Smooth muscle cell (in vitro differentiated cells): ENCODE measurements around the gene CLDN8. TPM values are rescaled to one million over a fixed set of nuclear protein-coding genes. Genes with fewer than 3 reads are reported as not detected.

Source experiments
- DNase-seq: peaks from one replicate; lab custom pipeline; 2025; ENCODE audit not compliant: unreplicated experiment; lab: John Stamatoyannopoulos, UW
- H2AFZ ChIP-seq: fragments of 200-600 bp; sonication (generic); 2 replicates; pipeline ENCODE4 v1.6.0; 2016; ENCODE audit warnings: antibody characterized with exemption, low read depth, mild to moderate bottlenecking
- H3F3A ChIP-seq: fragments of 200-600 bp; sonication (generic); 2 replicates; pipeline ENCODE4 v1.6.0; 2017; ENCODE audit warnings: antibody characterized with exemption, low read depth
- H3K27ac ChIP-seq: fragments of 200-600 bp; sonication (generic); 2 replicates; pipeline ENCODE4 v1.5.1; 2016; ENCODE audit warnings: low read depth, mild to moderate bottlenecking
- H3K27me3 ChIP-seq: fragments of 200-600 bp; sonication (generic); 2 replicates; pipeline ENCODE4 v1.6.1; 2016; ENCODE audit warnings: low read depth, mild to moderate bottlenecking
- H3K36me3 ChIP-seq: fragments of 200-600 bp; sonication (generic); 2 replicates; pipeline ENCODE4 v1.5.1; 2016; ENCODE audit warnings: low read depth
- H3K4me1 ChIP-seq: fragments of 200-600 bp; sonication (generic); 2 replicates; pipeline ENCODE4 v1.5.1; 2016; ENCODE audit warnings: low read depth
- H3K4me2 ChIP-seq: fragments of 200-600 bp; sonication (generic); 2 replicates; pipeline ENCODE4 v1.6.0; 2016; ENCODE audit warnings: mild to moderate bottlenecking
- H3K4me3 ChIP-seq: fragments of 200-600 bp; sonication (generic); 2 replicates; pipeline ENCODE4 v1.5.1; 2016; ENCODE audit warnings: mild to moderate bottlenecking
- H3K79me2 ChIP-seq: fragments of 200-600 bp; sonication (generic); 2 replicates; pipeline ENCODE4 v1.6.0; 2016; ENCODE audit warnings: low read depth, mild to moderate bottlenecking
- H3K9ac ChIP-seq: fragments of 200-600 bp; sonication (generic); 2 replicates; pipeline ENCODE4 v1.6.0; 2016; ENCODE audit warnings: low read depth
- H3K9me3 ChIP-seq: fragments of 200-600 bp; sonication (generic); replicated peaks from 2 replicates; pipeline ENCODE4 v1.5.1; 2016; ENCODE audit warnings: low read depth
- H4K20me1 ChIP-seq: fragments of 200-600 bp; sonication (generic); 2 replicates; pipeline ENCODE4 v1.6.0; 2016; ENCODE audit warnings: low read depth
- WGBS: methylation state at CpG from one replicate; pipeline ENCODE4 v1.1.7; 2016; ENCODE audit warnings: low lambda C conversion rate; 5-methylcytosine and 5-hydroxymethylcytosine counted together
- polyA plus RNA-seq: library from polyadenylated mRNA; unstranded; fragments of >200 nt; fragmentation: Nextera tagmentation; extraction: Ambion mirVana; gene quantifications from 2 replicates; pipeline ENCODE4 v1.2.1, GENCODE V29; 2016
- total RNA-seq: library from RNA; depleted of rRNA; stranded (reverse); fragments of >200 nt; gene quantifications from 2 replicates; pipeline ENCODE4 v1.2.3, GENCODE V29; 2014
- TF ChIP-seq, protein P1 (sequence below): fragments of 200-600 bp; sonication (generic); IDR thresholded peaks from 2 replicates; pipeline ENCODE4 v1.5.1; 2017; ENCODE audit warnings: borderline replicate concordance, mild to moderate bottlenecking, antibody characterized with exemption; ENCODE audit not compliant: insufficient read depth, poor library complexity, severe bottlenecking

The CLDN8 gene
- total and polyA plus RNA-seq, 2 experiments from 2014 or later: not detected

DNA sequence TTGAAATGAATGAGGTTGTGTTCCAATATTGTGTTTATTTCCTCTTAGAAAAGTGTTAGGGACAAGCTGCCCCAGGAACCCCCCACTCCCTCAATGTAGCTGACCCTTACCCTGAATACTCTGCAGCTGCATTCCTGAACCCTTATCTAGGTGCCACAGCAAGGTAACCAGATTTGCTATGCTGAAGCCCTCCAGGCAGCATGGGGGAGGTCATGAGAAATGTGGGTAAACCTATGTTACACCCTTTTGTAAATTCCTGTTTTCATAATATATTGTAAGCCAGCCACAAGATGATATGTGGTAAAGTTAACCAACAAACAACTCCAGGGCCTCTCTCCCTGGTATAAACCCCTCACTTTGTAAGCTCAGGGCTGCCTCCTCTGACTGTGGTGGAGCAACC is 27.8 kb upstream of the CLDN8 start:
- Histone ChIP-seq H3K27me3 (no peaks in the 10 kb centered on the region), H3K9me3 (no peaks in the 10 kb centered on the region), H3K4me1 (no peaks in the 10 kb centered on the region), H3K4me2 (no peak overlapping the region), H3K79me2 (no peaks in the 10 kb centered on the region), H3K9ac (no peak overlapping the region), H3K36me3 (no peaks in the 10 kb centered on the region), H3K27ac (no peak overlapping the region), H4K20me1 (no peaks in the 10 kb centered on the region), H3F3A (no peaks in the 10 kb centered on the region), H2AFZ (no peak overlapping the region), H3K4me3 (no peak overlapping the region)
- DNase-seq: no peak
- TF ChIP-seq, protein P1, sequence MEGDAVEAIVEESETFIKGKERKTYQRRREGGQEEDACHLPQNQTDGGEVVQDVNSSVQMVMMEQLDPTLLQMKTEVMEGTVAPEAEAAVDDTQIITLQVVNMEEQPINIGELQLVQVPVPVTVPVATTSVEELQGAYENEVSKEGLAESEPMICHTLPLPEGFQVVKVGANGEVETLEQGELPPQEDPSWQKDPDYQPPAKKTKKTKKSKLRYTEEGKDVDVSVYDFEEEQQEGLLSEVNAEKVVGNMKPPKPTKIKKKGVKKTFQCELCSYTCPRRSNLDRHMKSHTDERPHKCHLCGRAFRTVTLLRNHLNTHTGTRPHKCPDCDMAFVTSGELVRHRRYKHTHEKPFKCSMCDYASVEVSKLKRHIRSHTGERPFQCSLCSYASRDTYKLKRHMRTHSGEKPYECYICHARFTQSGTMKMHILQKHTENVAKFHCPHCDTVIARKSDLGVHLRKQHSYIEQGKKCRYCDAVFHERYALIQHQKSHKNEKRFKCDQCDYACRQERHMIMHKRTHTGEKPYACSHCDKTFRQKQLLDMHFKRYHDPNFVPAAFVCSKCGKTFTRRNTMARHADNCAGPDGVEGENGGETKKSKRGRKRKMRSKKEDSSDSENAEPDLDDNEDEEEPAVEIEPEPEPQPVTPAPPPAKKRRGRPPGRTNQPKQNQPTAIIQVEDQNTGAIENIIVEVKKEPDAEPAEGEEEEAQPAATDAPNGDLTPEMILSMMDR: no peak

DNA sequence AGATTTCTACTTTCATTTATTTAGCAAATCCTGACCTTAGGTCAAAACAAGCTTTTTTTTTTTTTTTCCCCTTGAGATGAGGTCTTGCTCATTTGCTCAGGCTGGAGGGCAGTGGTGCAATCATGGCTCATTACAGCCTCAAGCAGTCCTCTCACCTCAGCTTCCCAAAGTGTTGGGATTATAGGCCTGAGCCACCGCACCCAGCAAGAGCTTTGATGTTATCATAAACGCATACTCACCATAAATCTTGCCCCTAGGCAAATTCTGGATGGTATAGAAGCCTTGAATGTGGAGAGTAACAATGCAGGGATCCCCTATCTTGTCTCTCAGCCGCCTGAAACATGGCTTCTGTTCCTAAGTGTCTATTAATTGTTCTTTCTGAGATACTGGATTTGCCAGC is 24.8 kb upstream of the CLDN8 start:
- Histone ChIP-seq H3K27ac (no peak overlapping the region), H2AFZ (no peak overlapping the region)
- DNase-seq: no peak

DNA sequence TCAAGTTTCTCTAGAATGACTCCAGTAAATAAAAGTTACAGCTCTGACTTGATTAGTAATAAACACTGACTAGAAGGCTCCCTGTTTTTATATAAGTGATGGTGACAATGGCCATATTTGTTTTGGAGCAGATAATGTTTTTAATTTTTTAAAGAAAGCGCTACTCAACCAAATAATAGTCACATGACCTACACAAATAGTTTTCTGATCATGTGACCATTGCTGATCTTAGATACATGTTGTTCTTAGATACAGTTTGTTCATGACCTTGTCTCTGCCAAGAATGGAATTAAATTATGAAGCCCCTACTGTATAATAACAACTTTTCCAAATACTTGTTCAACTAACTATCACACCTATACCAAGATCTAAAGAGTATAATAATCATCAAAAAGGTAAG is 22.3 kb upstream of the CLDN8 start:
- peak overlapping the region; percentile 21 for H2AFZ ChIP-seq
- no peaks in the 10 kb centered on the region for H3F3A ChIP-seq
- H3K4me2 ChIP-seq: no peak overlapping the region
- H3K36me3 ChIP-seq: no peaks in the 10 kb centered on the region
- no peak overlapping the region for H3K27ac ChIP-seq
- H3K9ac ChIP-seq: no peak overlapping the region
- H4K20me1 ChIP-seq: no peaks in the 10 kb centered on the region
- no peak for DNase-seq
- no peaks in the 10 kb centered on the region for H3K27me3 ChIP-seq
- no peaks in the 10 kb centered on the region for H3K9me3 ChIP-seq
- WGBS: 95% methylated on average over 1 of the region's 1 CpG
- H3K4me1 ChIP-seq: no peaks in the 10 kb centered on the region
- H3K79me2 ChIP-seq: no peaks in the 10 kb centered on the region
- TF ChIP-seq, protein P1: no peak
- no peak overlapping the region for H3K4me3 ChIP-seq

More for the DNA sequence above, 24.8 kb upstream of the CLDN8 start:
- Histone ChIP-seq H3K36me3 (no peaks in the 10 kb centered on the region), H3K4me2 (no peak overlapping the region), H3K9me3 (no peaks in the 10 kb centered on the region), H4K20me1 (no peaks in the 10 kb centered on the region), H3K9ac (no peak overlapping the region), H3F3A (no peaks in the 10 kb centered on the region), H3K4me1 (no peaks in the 10 kb centered on the region), H3K27me3 (no peaks in the 10 kb centered on the region), H3K79me2 (no peaks in the 10 kb centered on the region), H3K4me3 (no peak overlapping the region)
- TF ChIP-seq, protein P1: no peak
- WGBS: 62% methylated on average over 3 of the region's 3 CpGs

DNA sequence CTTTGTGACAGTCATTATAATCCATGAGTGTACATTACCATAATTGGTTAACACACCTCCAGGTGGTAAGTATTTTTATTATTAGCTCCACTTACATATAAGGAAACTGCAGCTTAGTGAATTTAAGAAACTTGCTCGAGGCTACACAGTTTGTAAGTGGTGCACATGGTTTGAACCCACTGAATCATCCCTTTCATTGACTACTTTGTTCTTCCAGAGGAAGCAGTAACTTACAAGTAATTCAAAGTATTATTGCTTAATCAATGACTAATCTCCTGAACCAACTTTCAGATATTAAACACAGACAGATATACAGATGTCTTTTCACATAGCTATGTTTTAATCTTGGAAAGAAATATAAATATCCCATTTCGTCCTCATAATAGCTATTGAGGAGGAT is 18.7 kb upstream of the CLDN8 start:
- Histone ChIP-seq H3K36me3 (no peaks in the 10 kb centered on the region), H2AFZ (no peak overlapping the region), H3K4me2 (no peak overlapping the region), H3K27me3 (no peaks in the 10 kb centered on the region), H3K9ac (no peak overlapping the region), H3K27ac (no peak overlapping the region), H3F3A (peaks cover under 1% of the 10 kb centered on the region), H3K4me3 (no peak overlapping the region), H3K9me3 (no peaks in the 10 kb centered on the region), H3K4me1 (no peaks in the 10 kb centered on the region), H3K79me2 (no peaks in the 10 kb centered on the region), H4K20me1 (no peaks in the 10 kb centered on the region)
- DNase-seq: no peak
- TF ChIP-seq, protein P1: no peak
- WGBS: 43% methylated on average over 2 of the region's 2 CpGs
